Fibroblast of villous mesenchyme (primary cell): Measurements from ENCODE around the gene CNNM3. TPM values are rescaled to one million over a fixed set of nuclear protein-coding genes. Genes with fewer than 3 reads are reported as not detected.
"Not testable (repeated sequence)": the region's sequence is repeated elsewhere in the genome, so short reads cannot be mapped to it uniquely, and the experiment has no call there.

Source experiments
- DNase-seq: peaks from one replicate; pipeline ENCODE4 v3.0.0-alpha.2; 2010; ENCODE audit warnings: low read depth
- H3K4me3 ChIP-seq: 2 replicates; pipeline ENCODE4 v1.5.1; 2011; ENCODE audit warnings: low read depth, mild to moderate bottlenecking, low read length
- CTCF ChIP-seq: IDR thresholded peaks from 2 replicates; pipeline ENCODE4 v1.5.1; 2012; ENCODE audit warnings: low read depth, mild to moderate bottlenecking, low read length; ENCODE audit not compliant: insufficient read depth
- total RNA-seq: library from RNA; depleted of rRNA; stranded (reverse); fragments of >200 nt; gene quantifications from 2 replicates; pipeline ENCODE4 v1.2.3, GENCODE V29; 2012

The CNNM3 gene
- total RNA-seq, 1 donor, result 8.6 TPM

GRCh38 chr2:96860065-96861029, 44.3 kb downstream of the CNNM3 start:
- no peak for DNase-seq
- no peak overlapping the region for H3K4me3 ChIP-seq
- no peak for TF ChIP-seq CTCF

- no peak for DNase-seq
- no peak for TF ChIP-seq CTCF
- H3K4me3 ChIP-seq, result no peak overlapping the region
These were observed 45.0 kb downstream of the CNNM3 start for GRCh38 chr2:96861074-96861473.

GRCh38 chr2:96863056-96863455, 47.0 kb downstream of the CNNM3 start:
- not testable (repeated sequence) for DNase-seq

GRCh38 chr2:96863575-96864342, 47.7 kb downstream of the CNNM3 start:
- no peak for TF ChIP-seq CTCF
- H3K4me3 ChIP-seq, result no peak overlapping the region
- no peak for DNase-seq

More at GRCh38 chr2:96863056-96863455, 47.0 kb downstream of the CNNM3 start:
- not testable (repeated sequence) for H3K4me3 ChIP-seq

- no peak for TF ChIP-seq CTCF
- no peak overlapping the region for H3K4me3 ChIP-seq
- no peak for DNase-seq
These were observed 48.4 kb downstream of the CNNM3 start for GRCh38 chr2:96864343-96865091.

GRCh38 chr2:96865654-96866053, 49.6 kb downstream of the CNNM3 start:
- no peak overlapping the region for H3K4me3 ChIP-seq
- no peak for DNase-seq
- no peak for TF ChIP-seq CTCF

- no peak for TF ChIP-seq CTCF
- no peak for DNase-seq
- no peak overlapping the region for H3K4me3 ChIP-seq
These were observed 50.1 kb downstream of the CNNM3 start for GRCh38 chr2:96866149-96866548.
